PC-9 (cell line): ENCODE results near the gene BCL2L13. TPM values are rescaled to one million over a fixed set of nuclear protein-coding genes. Genes with fewer than 3 reads are reported as not detected.

Experiments
- BruUV-seq: library from RNA; stranded (reverse); fragments of 400-500 nt; replicated peaks from 2 replicates; lab custom pipeline; 2021; lab: Mats Ljungman, UMichigan
- CTCF ChIA-PET: fragments of 300-600 bp; sonication (Branson Sonifier 250); formaldehyde crosslinking; loops from one replicate; lab custom pipeline; 2022; ENCODE audit warnings: antibody characterized with exemption; lab: Charles Lee
- POLR2A ChIA-PET: fragments of 300-600 bp; sonication (Branson Sonifier 250); formaldehyde crosslinking; loops from one replicate; lab custom pipeline; 2022; ENCODE audit warnings: antibody characterized with exemption; ENCODE audit not compliant: unreplicated experiment; lab: Charles Lee
- DNase-seq, 2 experiments: peaks; one replicate each; pipeline versions ENCODE4 v3.0.0 to v3.0.0-alpha.2; 2015 to 2022; ENCODE audit warnings: mixed read lengths in 1 of 2
- H2AFZ ChIP-seq: fragments of 200-600 bp; sonication (generic); 2 replicates; pipeline ENCODE4 v1.8.1; 2017; ENCODE audit warnings: antibody characterized with exemption
- H3F3A ChIP-seq: fragments of 200-600 bp; sonication (generic); 2 replicates; pipeline ENCODE4 v1.8.1; 2017; ENCODE audit warnings: antibody characterized with exemption, mild to moderate bottlenecking, low read depth; ENCODE audit not compliant: insufficient read depth
- H3K27ac ChIP-seq: fragments of 200-600 bp; sonication (generic); 2 replicates; pipeline ENCODE4 v1.6.1; 2016; ENCODE audit warnings: mixed run types
- H3K27me3 ChIP-seq: fragments of 200-600 bp; sonication (generic); 2 replicates; pipeline ENCODE4 v1.6.1; 2016; ENCODE audit warnings: low read depth, mixed run types; ENCODE audit not compliant: insufficient read depth
- H3K36me3 ChIP-seq: fragments of 200-600 bp; sonication (generic); 2 replicates; pipeline ENCODE4 v1.6.1; 2016; ENCODE audit warnings: low read depth, mixed run types
- H3K4me1 ChIP-seq: fragments of 200-600 bp; sonication (generic); replicated peaks from 2 replicates; pipeline ENCODE4 v1.6.1; 2016; ENCODE audit warnings: mixed run types; ENCODE audit not compliant: insufficient read depth
- H3K4me2 ChIP-seq: fragments of 200-600 bp; sonication (generic); 2 replicates; pipeline ENCODE4 v1.6.1; 2017; ENCODE audit warnings: mixed run types
- H3K4me3 ChIP-seq: fragments of 200-600 bp; sonication (generic); 2 replicates; pipeline ENCODE4 v1.6.1; 2016; ENCODE audit warnings: mixed run types
- H3K79me2 ChIP-seq: fragments of 200-600 bp; sonication (generic); 2 replicates; pipeline ENCODE4 v1.6.1; 2017; ENCODE audit warnings: low read depth, mixed run types
- H3K9me2 ChIP-seq: fragments of 200-600 bp; sonication (generic); 2 replicates; pipeline ENCODE4 v1.8.1; 2017; ENCODE audit warnings: mild to moderate bottlenecking; ENCODE audit not compliant: insufficient read depth
- H3K9me3 ChIP-seq: fragments of 200-600 bp; sonication (generic); 2 replicates; pipeline ENCODE4 v1.8.1; 2016; ENCODE audit warnings: low read depth; ENCODE audit not compliant: insufficient read depth
- H4K20me1 ChIP-seq: fragments of 200-600 bp; sonication (generic); 2 replicates; pipeline ENCODE4 v1.8.1; 2017; ENCODE audit not compliant: insufficient read depth
- CTCF ChIP-seq: fragments of 200-600 bp; sonication (generic); conservative IDR thresholded peaks from 2 replicates; pipeline ENCODE4 v1.6.1; 2017; ENCODE audit warnings: mixed run types, antibody characterized with exemption, mild to moderate bottlenecking, moderate library complexity
- EZH2 ChIP-seq: fragments of 200-600 bp; sonication (generic); IDR thresholded peaks from 2 replicates; pipeline ENCODE4 v1.8.0; 2017; ENCODE audit warnings: antibody characterized with exemption, low read depth
- intact Hi-C: fragments of 100-400 bp; cut with micrococcal nuclease; formaldehyde crosslinking; loops from one replicate; pipeline ENCODE4 v1.10.0; 2022; ENCODE audit not compliant: unreplicated experiment
- total RNA-seq: library from RNA; stranded (reverse); gene quantifications from 2 replicates; pipeline ENCODE4 v1.2.3, GENCODE V29; 2021

BCL2L13 gene
- total RNA-seq, 1 experiment from 2014 or later, result 43.1 TPM

GRCh38 chr22:17712441-17712840, 73.9 kb downstream of the BCL2L13 start:
- CTCF ChIA-PET, result no interaction called here
- intact Hi-C loops, result no loop called here

GRCh38 chr22:17716529-17716928, 78.0 kb downstream of the BCL2L13 start:
- no peaks in the 10 kb centered on the region for H3K4me1 ChIP-seq
- no peaks in the 10 kb centered on the region for H3K27me3 ChIP-seq
- intact Hi-C loops, result no loop called here
- CTCF ChIA-PET, result no interaction called here
- TF ChIP-seq CTCF (no peak), EZH2 (no peak)
- H4K20me1 ChIP-seq, result no peaks in the 10 kb centered on the region
- no peak overlapping the region for H3K27ac ChIP-seq
- H3K4me2 ChIP-seq, result no peak overlapping the region
- H3F3A ChIP-seq, result no peaks in the 10 kb centered on the region
- no peaks in the 10 kb centered on the region for H3K9me2 ChIP-seq
- no peaks in the 10 kb centered on the region for H3K9me3 ChIP-seq
- BruUV-seq, result no TSS peak
- no peak overlapping the region for H3K4me3 ChIP-seq
- H3K79me2 ChIP-seq, result no peaks in the 10 kb centered on the region
- H2AFZ ChIP-seq, result no peak overlapping the region
- H3K36me3 ChIP-seq, result no peaks in the 10 kb centered on the region
- POLR2A ChIA-PET, result no interaction called here
- DNase-seq, result no peak

More at GRCh38 chr22:17712441-17712840, 73.9 kb downstream of the BCL2L13 start:
- no peak overlapping the region for H3K4me3 ChIP-seq
- H3K4me1 ChIP-seq, result peaks cover 2% of the 10 kb centered on the region; the same call in 1 of the 2 replicates
- no peaks in the 10 kb centered on the region for H4K20me1 ChIP-seq
- POLR2A ChIA-PET, result no interaction called here
- H3K27ac ChIP-seq, result no peak overlapping the region
- H3K9me3 ChIP-seq, result no peaks in the 10 kb centered on the region
- H2AFZ ChIP-seq, result no peak overlapping the region
- no peaks in the 10 kb centered on the region for H3K9me2 ChIP-seq
- H3F3A ChIP-seq, result no peaks in the 10 kb centered on the region
- H3K27me3 ChIP-seq, result no peaks in the 10 kb centered on the region
- no peak overlapping the region for H3K4me2 ChIP-seq
- H3K79me2 ChIP-seq, result 0 out of 2 replicates have a peak, but pooled peaks cover 1% of the 10 kb centered on the region
- TF ChIP-seq CTCF (no peak), EZH2 (no peak)
- no TSS peak for BruUV-seq
- no peak for DNase-seq
- H3K36me3 ChIP-seq, result no peaks in the 10 kb centered on the region; the same call in 1 of the 2 replicates

DNA sequence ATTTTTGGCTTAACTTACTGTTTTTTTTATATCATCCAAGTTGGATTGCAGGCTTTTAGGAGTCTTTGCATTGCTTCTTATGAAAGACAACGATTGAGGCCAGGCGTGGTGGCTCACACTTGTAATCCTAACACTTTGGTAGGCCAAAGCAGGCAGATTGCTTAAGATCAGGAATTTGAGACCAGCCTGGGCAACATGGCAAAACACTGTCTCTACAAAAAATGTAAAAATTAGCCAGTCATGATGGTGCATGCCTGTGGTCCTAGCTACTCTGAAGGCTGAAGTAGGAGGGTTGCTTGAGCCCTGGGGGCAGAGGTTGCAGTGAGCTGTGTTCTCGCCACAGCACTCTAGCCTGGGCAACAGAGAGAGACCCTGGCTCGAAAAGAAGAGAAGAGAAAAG, 79.2 kb downstream of the BCL2L13 start:
- Histone ChIP-seq H2AFZ (no peak overlapping the region), H3K4me3 (no peak overlapping the region), H3K9me3 (no peaks in the 10 kb centered on the region), H3K79me2 (no peaks in the 10 kb centered on the region), H3K27ac (no peak overlapping the region), H3K4me2 (no peak overlapping the region), H3K27me3 (no peaks in the 10 kb centered on the region), H3K4me1 (no peaks in the 10 kb centered on the region), H3F3A (no peaks in the 10 kb centered on the region), H3K9me2 (no peaks in the 10 kb centered on the region), H3K36me3 (no peaks in the 10 kb centered on the region), H4K20me1 (no peaks in the 10 kb centered on the region)
- no peak for TF ChIP-seq CTCF
- no peak for TF ChIP-seq EZH2
- POLR2A ChIA-PET, result no interaction called here
- no peak for DNase-seq
- intact Hi-C loops, result no loop called here
- CTCF ChIA-PET, result no interaction called here
- no TSS peak for BruUV-seq
